Ishikawa (cell line): ENCODE results near the gene GATAD2A.

ENCODE experiments used
- CEBPB ChIP-seq: IDR thresholded peaks from 2 replicates; pipeline ENCODE4 v1.6.1; 2012
- CREB1 ChIP-seq: IDR thresholded peaks from 2 replicates; pipeline ENCODE4 v1.6.1; 2012; ENCODE audit warnings: low read depth
- EGR1 ChIP-seq: IDR thresholded peaks from 2 replicates; pipeline ENCODE4 v1.6.1; 2012
- EP300 ChIP-seq: IDR thresholded peaks from 2 replicates; pipeline ENCODE4 v1.6.1; 2012; ENCODE audit warnings: borderline replicate concordance
- FOXM1 ChIP-seq: IDR thresholded peaks from 2 replicates; pipeline ENCODE4 v1.6.1; 2012; ENCODE audit warnings: low read depth, borderline replicate concordance
- MAX ChIP-seq: IDR thresholded peaks from 2 replicates; pipeline ENCODE4 v1.6.1; 2012
- NFIC ChIP-seq: IDR thresholded peaks from 2 replicates; pipeline ENCODE4 v1.6.1; 2012
- RAD21 ChIP-seq: IDR thresholded peaks from 2 replicates; pipeline ENCODE4 v1.6.1; 2012; ENCODE audit warnings: low read depth
- REST ChIP-seq: IDR thresholded peaks from 2 replicates; pipeline ENCODE4 v1.6.1; 2012; ENCODE audit warnings: low read depth, mild to moderate bottlenecking
- TAF1 ChIP-seq: IDR thresholded peaks from 2 replicates; pipeline ENCODE4 v1.6.1; 2012; ENCODE audit warnings: low read depth, mild to moderate bottlenecking
- TCF12 ChIP-seq: IDR thresholded peaks from 2 replicates; pipeline ENCODE4 v1.6.1; 2012; ENCODE audit warnings: low read depth
- TEAD4 ChIP-seq: IDR thresholded peaks from 2 replicates; pipeline ENCODE4 v1.6.1; 2012
- YY1 ChIP-seq: IDR thresholded peaks from 2 replicates; pipeline ENCODE4 v1.6.1; 2012; ENCODE audit warnings: low read depth
- ZBTB7A ChIP-seq: IDR thresholded peaks from 2 replicates; pipeline ENCODE4 v1.6.1; 2012; ENCODE audit warnings: low read depth
- TF ChIP-seq, protein P1 (sequence below): IDR thresholded peaks from 2 replicates; pipeline ENCODE4 v1.6.1; 2012

Gene GATAD2A, protein sequence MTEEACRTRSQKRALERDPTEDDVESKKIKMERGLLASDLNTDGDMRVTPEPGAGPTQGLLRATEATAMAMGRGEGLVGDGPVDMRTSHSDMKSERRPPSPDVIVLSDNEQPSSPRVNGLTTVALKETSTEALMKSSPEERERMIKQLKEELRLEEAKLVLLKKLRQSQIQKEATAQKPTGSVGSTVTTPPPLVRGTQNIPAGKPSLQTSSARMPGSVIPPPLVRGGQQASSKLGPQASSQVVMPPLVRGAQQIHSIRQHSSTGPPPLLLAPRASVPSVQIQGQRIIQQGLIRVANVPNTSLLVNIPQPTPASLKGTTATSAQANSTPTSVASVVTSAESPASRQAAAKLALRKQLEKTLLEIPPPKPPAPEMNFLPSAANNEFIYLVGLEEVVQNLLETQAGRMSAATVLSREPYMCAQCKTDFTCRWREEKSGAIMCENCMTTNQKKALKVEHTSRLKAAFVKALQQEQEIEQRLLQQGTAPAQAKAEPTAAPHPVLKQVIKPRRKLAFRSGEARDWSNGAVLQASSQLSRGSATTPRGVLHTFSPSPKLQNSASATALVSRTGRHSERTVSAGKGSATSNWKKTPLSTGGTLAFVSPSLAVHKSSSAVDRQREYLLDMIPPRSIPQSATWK

DNA sequence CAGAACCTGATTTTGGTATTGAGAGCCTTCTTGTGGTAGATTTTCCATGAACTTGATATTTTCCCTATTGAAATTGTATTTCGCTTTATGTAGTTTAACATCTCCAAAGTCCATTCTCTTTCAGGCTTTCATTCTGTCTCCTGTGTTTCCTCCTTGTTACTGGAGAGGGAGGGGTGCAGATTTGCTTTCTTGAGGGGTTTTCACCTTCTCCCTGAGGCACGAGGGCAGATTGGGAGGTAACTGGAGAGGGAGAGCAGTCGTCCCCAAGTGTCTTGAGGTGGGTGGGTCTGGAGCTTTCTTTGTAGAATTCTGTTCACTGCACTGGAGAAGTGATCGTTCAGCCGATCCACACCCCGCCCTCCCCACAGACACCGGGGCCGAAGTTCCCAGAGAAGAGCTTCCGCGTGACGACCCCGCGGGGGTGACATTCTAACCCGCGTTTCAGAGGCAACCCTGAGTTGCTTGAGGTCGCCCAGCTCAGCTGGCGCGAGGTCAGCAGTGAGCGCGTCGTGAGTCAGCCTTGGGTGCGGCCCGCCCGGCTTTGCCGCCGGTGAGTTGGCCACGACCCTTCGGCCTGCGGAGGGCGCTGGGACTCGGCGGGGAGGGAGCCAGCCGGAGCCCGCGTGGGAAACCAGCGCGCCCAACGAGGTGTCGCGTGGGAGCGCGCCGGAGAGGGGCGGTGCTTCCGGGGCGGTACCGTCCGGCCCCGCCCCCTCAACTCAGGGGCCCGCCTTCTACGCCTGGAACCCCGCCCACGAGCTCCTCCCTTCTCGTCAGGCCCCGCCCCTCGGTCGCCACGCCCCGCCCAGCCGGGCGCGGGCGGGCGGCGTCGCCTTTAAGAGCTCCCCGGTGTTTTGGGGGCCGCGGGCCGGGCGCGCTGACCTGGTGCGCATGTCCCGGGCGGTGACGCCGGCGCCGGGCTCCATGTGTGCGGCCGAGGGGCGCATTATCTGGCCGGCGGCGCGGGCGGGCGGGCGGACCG lies at the start of gene GATAD2A:
Gene GATAD2A (plus strand): TSS at position 797 of the 982 bp plus-strand sequence. CDS start 59,671 bp downstream, outside the sequence.
- TF ChIP-seq MAX (peak; percentile 99), EP300 (no peak), EGR1 (peak; percentile 48; the same call in 1 of the 2 replicates), FOXM1 (0 out of 2 replicates have a peak, but pooled peaks have one; percentile 19), TCF12 (peak; percentile 70; the same call in 1 of the 2 replicates), YY1 (no peak), TAF1 (no peak; the same call in 1 of the 2 replicates), NFIC (peak; percentile 46; the same call in 1 of the 2 replicates), RAD21 (peak; percentile 17; the same call in 1 of the 2 replicates)
- TF ChIP-seq, protein P1, sequence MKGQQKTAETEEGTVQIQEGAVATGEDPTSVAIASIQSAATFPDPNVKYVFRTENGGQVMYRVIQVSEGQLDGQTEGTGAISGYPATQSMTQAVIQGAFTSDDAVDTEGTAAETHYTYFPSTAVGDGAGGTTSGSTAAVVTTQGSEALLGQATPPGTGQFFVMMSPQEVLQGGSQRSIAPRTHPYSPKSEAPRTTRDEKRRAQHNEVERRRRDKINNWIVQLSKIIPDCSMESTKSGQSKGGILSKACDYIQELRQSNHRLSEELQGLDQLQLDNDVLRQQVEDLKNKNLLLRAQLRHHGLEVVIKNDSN = no peak

GRCh38 chr19:19356500-19356899 lies 49.0 kb upstream of the GATAD2A start:
- TF ChIP-seq, protein P1 = no peak
- TF ChIP-seq NFIC = no peak
- TF ChIP-seq FOXM1 = no peak
- no peak for TF ChIP-seq CEBPB
- TF ChIP-seq CREB1 = no peak
- no peak for TF ChIP-seq REST
- no peak for TF ChIP-seq TCF12
- TF ChIP-seq YY1 = no peak
- TF ChIP-seq EP300 = no peak
- TF ChIP-seq ZBTB7A = no peak
- TF ChIP-seq TEAD4 = no peak
- TF ChIP-seq TAF1 = no peak
- TF ChIP-seq EGR1 = no peak

GRCh38 chr19:19356901-19357566 lies 48.4 kb upstream of the GATAD2A start:
- no peak for TF ChIP-seq FOXM1
- no peak for TF ChIP-seq CEBPB
- TF ChIP-seq, protein P1 = no peak
- TF ChIP-seq REST = no peak
- TF ChIP-seq RAD21 = no peak
- no peak for TF ChIP-seq TEAD4
- no peak for TF ChIP-seq EP300
- TF ChIP-seq MAX = no peak
- no peak for TF ChIP-seq NFIC
- TF ChIP-seq CREB1 = no peak
- no peak for TF ChIP-seq ZBTB7A
- TF ChIP-seq TAF1 = no peak
- no peak for TF ChIP-seq EGR1
- no peak for TF ChIP-seq TCF12
- no peak for TF ChIP-seq YY1
